ENCODE measurements around the gene DNM3.

The DNM3 gene

GRCh38 chr1:171879556-171879955 lies 38.3 kb downstream of the DNM3 start:
- ATAC-seq, result no peak
- TF ChIP-seq GLIS3 (CRISPR knock-in tag; IDR thresholded peaks at IDR 0.05), result no peak
- TF ChIP-seq, protein P1, sequence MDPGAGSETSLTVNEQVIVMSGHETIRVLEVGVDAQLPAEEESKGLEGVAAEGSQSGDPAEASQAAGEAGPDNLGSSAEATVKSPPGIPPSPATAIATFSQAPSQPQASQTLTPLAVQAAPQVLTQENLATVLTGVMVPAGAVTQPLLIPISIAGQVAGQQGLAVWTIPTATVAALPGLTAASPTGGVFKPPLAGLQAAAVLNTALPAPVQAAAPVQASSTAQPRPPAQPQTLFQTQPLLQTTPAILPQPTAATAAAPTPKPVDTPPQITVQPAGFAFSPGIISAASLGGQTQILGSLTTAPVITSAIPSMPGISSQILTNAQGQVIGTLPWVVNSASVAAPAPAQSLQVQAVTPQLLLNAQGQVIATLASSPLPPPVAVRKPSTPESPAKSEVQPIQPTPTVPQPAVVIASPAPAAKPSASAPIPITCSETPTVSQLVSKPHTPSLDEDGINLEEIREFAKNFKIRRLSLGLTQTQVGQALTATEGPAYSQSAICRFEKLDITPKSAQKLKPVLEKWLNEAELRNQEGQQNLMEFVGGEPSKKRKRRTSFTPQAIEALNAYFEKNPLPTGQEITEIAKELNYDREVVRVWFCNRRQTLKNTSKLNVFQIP (CRISPR knock-in tag; IDR thresholded peaks at IDR 0.05; ENCODE audit: borderline replicate concordance, low read depth), result no peak
- no peak for TF ChIP-seq ZFP3 (CRISPR knock-in tag; IDR thresholded peaks at IDR 0.05)
- no peak for TF ChIP-seq ZC3H10 (CRISPR knock-in tag; IDR thresholded peaks at IDR 0.05)
- TF ChIP-seq, protein P2, sequence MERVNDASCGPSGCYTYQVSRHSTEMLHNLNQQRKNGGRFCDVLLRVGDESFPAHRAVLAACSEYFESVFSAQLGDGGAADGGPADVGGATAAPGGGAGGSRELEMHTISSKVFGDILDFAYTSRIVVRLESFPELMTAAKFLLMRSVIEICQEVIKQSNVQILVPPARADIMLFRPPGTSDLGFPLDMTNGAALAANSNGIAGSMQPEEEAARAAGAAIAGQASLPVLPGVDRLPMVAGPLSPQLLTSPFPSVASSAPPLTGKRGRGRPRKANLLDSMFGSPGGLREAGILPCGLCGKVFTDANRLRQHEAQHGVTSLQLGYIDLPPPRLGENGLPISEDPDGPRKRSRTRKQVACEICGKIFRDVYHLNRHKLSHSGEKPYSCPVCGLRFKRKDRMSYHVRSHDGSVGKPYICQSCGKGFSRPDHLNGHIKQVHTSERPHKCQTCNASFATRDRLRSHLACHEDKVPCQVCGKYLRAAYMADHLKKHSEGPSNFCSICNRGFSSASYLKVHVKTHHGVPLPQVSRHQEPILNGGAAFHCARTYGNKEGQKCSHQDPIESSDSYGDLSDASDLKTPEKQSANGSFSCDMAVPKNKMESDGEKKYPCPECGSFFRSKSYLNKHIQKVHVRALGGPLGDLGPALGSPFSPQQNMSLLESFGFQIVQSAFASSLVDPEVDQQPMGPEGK (CRISPR knock-in tag; IDR thresholded peaks at IDR 0.05; ENCODE audit: borderline replicate concordance), result no peak
- TF ChIP-seq ZFP30 (CRISPR knock-in tag; IDR thresholded peaks at IDR 0.05), result no peak
- no peak for TF ChIP-seq CSRNP3 (CRISPR knock-in tag; IDR thresholded peaks at IDR 0.05)
- no peak for TF ChIP-seq TSHZ2 (CRISPR knock-in tag; IDR thresholded peaks at IDR 0.05)

- no peak for ATAC-seq
- TF ChIP-seq SNAI2 (CRISPR knock-in tag; IDR thresholded peaks at IDR 0.05) (no peak), TOX (CRISPR knock-in tag; IDR thresholded peaks at IDR 0.05; ENCODE audit: borderline replicate concordance) (no peak), CREB5 (CRISPR knock-in tag; IDR thresholded peaks at IDR 0.05; ENCODE audit: low read depth) (no peak), ZC3H10 (CRISPR knock-in tag; IDR thresholded peaks at IDR 0.05) (no peak), PPARA (CRISPR knock-in tag; IDR thresholded peaks at IDR 0.05; ENCODE audit: borderline replicate concordance) (no peak), RARB (CRISPR knock-in tag; IDR thresholded peaks at IDR 0.05) (no peak), BACH2 (CRISPR knock-in tag; IDR thresholded peaks at IDR 0.05; ENCODE audit: borderline replicate concordance) (no peak), ZFP3 (CRISPR knock-in tag; IDR thresholded peaks at IDR 0.05) (no peak)
- TF ChIP-seq, protein P2 (CRISPR knock-in tag; IDR thresholded peaks at IDR 0.05; ENCODE audit: borderline replicate concordance), result no peak
These were observed 40.1 kb downstream of the DNM3 start for GRCh38 chr1:171881442-171881841.

DNA sequence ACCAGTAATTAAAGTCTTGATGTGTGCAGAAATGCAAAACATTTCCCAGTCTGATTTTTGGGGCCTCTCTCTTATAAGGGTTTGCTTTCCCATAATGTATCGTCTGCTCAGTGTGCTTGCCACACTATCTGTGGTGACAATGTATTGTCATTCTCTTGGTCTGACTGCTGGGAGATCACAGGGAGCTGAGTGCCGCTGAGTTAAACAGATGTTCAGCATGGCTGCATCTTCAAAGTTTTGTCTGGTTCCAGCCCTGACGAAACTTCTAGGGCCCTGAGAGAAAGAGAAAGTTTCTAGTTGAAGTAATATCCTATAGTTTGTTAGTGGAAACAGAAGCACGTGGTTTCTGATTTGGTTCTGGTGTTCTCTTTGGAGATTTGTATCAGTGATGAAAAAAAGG lies 42.6 kb downstream of the DNM3 start:
- ATAC-seq, result no peak
- TF ChIP-seq CSDC2 (CRISPR knock-in tag; IDR thresholded peaks at IDR 0.05), result no peak
- TF ChIP-seq RARB (CRISPR knock-in tag; IDR thresholded peaks at IDR 0.05), result no peak
- TF ChIP-seq ZNF565 (CRISPR knock-in tag; conservative IDR thresholded peaks at IDR 0.05; ENCODE audit: low read depth), result no peak

DNA sequence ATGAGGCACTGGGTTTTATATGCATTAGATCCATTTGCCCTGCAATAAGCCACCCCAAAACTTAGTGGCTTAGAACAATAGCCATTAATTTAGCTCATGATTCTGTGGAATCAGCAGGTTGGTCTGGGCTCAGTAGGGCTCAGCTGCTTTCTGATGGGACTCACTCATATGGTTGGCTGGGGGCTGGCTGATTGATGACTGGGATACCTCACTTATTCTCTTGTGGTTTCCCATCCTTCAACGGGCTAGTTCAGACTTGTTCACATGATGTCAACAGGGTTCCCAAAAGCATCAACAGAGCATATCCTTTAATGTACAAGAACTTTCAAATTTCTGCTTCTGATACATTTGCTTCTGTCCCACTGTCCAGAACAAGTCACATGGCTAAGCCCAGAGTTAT lies 43.2 kb downstream of the DNM3 start:
- no peak for ATAC-seq
- no peak for TF ChIP-seq OSR1 (CRISPR knock-in tag; IDR thresholded peaks at IDR 0.05)
- no peak for TF ChIP-seq TSHZ2 (CRISPR knock-in tag; IDR thresholded peaks at IDR 0.05)
- no peak for TF ChIP-seq SNAI2 (CRISPR knock-in tag; IDR thresholded peaks at IDR 0.05)
- no peak for TF ChIP-seq ZFP30 (CRISPR knock-in tag; IDR thresholded peaks at IDR 0.05)
- TF ChIP-seq, protein P2 (CRISPR knock-in tag; IDR thresholded peaks at IDR 0.05; ENCODE audit: borderline replicate concordance), result no peak
- no peak for TF ChIP-seq ZNF565 (CRISPR knock-in tag; conservative IDR thresholded peaks at IDR 0.05; ENCODE audit: low read depth)
- TF ChIP-seq ZNF8 (CRISPR knock-in tag; IDR thresholded peaks at IDR 0.05), result no peak
- no peak for TF ChIP-seq RARB (CRISPR knock-in tag; IDR thresholded peaks at IDR 0.05)
- TF ChIP-seq ARNTL (CRISPR knock-in tag; IDR thresholded peaks at IDR 0.05; ENCODE audit: borderline replicate concordance, low read depth), result no peak
- TF ChIP-seq ZNF70 (CRISPR knock-in tag; IDR thresholded peaks at IDR 0.05), result no peak

All from SK-N-SH treated with all-trans-retinoic acid at 6 μM for 48 hours (cell line).